Suprapubic skin (tissue), 4 donors: ENCODE data around the gene CYBC1. TPM values are rescaled to one million over a fixed set of nuclear protein-coding genes. Genes with fewer than 3 reads are reported as not detected.
"Not testable (repeated sequence)": the region's sequence is repeated elsewhere in the genome, so short reads cannot be mapped to it uniquely, and the experiment has no call there.

Source experiments
- DNase-seq, 2 donors: peaks; one replicate each; pipeline ENCODE4 v3.0.0-alpha.2; 2019; ENCODE audit warnings: low spot score in 2 of 2
- H3K27ac ChIP-seq: fragments of 200-600 bp; sonication (generic); one replicate; pipeline ENCODE4 v1.5.1; 2019
- H3K27me3 ChIP-seq: fragments of 200-600 bp; sonication (generic); one replicate; pipeline ENCODE4 v1.5.1; 2019
- H3K36me3 ChIP-seq: fragments of 200-600 bp; sonication (generic); one replicate; pipeline ENCODE4 v1.5.1; 2019
- H3K4me1 ChIP-seq: fragments of 200-600 bp; sonication (generic); one replicate; pipeline ENCODE4 v1.5.1; 2019
- H3K4me3 ChIP-seq: fragments of 200-600 bp; sonication (generic); one replicate; pipeline ENCODE4 v1.5.1; 2019; ENCODE audit warnings: mild to moderate bottlenecking
- H3K9me3 ChIP-seq: fragments of 200-600 bp; sonication (generic); one replicate; pipeline ENCODE4 v1.5.1; 2019
- EP300 ChIP-seq: sonication (generic); formaldehyde crosslinking; IDR thresholded peaks from one replicate; pipeline ENCODE4 v1.6.1; 2017; ENCODE audit warnings: antibody characterized with exemption
- POLR2A ChIP-seq, 2 donors: fragments of 450-650 bp; IDR thresholded peaks; one replicate each; pipeline ENCODE4 v1.6.1; 2017; ENCODE audit warnings: antibody characterized with exemption in 2 of 2, mild to moderate bottlenecking in 2 of 2, moderate library complexity in 2 of 2
- POLR2AphosphoS5 ChIP-seq, 3 donors: sonication (generic); formaldehyde crosslinking; IDR thresholded peaks; one replicate each; pipeline ENCODE4 v1.6.1; 2017; ENCODE audit warnings: antibody characterized with exemption in 3 of 3
- WGBS: methylation state at CpG from one replicate; pipeline ENCODE4 v1.1.5; 2018; 5-methylcytosine and 5-hydroxymethylcytosine counted together
- total RNA-seq, 4 donors: library from RNA; depleted of rRNA; stranded (reverse); fragments of >200 nt; gene quantifications; one replicate each; pipeline ENCODE4 v1.1.0, GENCODE V29; 2016
- TF ChIP-seq, protein P1 (sequence below), 2 donors: fragments of 200-600 bp in 1 of 2; fragments of 450-650 bp in 1 of 2; sonication (generic) in 1 of 2; IDR thresholded peaks; one replicate each; pipeline ENCODE4 v1.5.1; 2016 to 2019; ENCODE audit warnings: antibody characterized with exemption in 2 of 2, mild to moderate bottlenecking in 1 of 2, moderate library complexity in 1 of 2

CYBC1 gene
- total RNA-seq, 4 donors from 2014 or later = 36.4 to 53.1 (median 45.6) TPM

DNA sequence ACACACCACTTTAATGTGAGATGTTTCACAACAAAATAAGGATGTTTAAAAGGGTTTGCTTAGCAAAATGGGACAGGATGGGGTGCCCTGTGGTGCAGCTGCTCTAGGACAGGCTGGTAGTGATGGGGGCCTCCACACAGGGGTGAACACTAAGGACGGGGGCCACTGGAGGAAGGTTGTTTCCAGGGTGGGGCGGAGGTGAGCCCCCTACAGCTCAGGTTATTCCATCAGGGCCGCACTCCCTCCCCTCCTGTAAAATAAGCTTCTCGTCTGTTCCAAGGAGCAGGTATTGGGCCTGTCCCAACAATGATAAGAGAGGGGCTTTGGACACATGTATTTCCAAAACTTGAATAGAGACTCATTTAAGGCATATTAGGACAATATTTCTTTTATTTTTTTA, 34.3 kb downstream of the CYBC1 start:
- DNase-seq = no peak
- H3K27ac ChIP-seq = no peak overlapping the region
- no peaks in the 10 kb centered on the region for H3K27me3 ChIP-seq
- no peak overlapping the region for H3K4me3 ChIP-seq
- 91% methylated on average over 4 of the region's 4 CpGs for WGBS
- peaks cover 32% of the 10 kb centered on the region for H3K4me1 ChIP-seq
- no peaks in the 10 kb centered on the region for H3K9me3 ChIP-seq
- H3K36me3 ChIP-seq = peaks cover 8% of the 10 kb centered on the region
- TF ChIP-seq POLR2AphosphoS5 (IDR thresholded peaks at IDR 0.05) = no peak
- no peak for TF ChIP-seq EP300
- TF ChIP-seq POLR2A (IDR thresholded peaks at IDR 0.05) = no peak
- TF ChIP-seq, protein P1, sequence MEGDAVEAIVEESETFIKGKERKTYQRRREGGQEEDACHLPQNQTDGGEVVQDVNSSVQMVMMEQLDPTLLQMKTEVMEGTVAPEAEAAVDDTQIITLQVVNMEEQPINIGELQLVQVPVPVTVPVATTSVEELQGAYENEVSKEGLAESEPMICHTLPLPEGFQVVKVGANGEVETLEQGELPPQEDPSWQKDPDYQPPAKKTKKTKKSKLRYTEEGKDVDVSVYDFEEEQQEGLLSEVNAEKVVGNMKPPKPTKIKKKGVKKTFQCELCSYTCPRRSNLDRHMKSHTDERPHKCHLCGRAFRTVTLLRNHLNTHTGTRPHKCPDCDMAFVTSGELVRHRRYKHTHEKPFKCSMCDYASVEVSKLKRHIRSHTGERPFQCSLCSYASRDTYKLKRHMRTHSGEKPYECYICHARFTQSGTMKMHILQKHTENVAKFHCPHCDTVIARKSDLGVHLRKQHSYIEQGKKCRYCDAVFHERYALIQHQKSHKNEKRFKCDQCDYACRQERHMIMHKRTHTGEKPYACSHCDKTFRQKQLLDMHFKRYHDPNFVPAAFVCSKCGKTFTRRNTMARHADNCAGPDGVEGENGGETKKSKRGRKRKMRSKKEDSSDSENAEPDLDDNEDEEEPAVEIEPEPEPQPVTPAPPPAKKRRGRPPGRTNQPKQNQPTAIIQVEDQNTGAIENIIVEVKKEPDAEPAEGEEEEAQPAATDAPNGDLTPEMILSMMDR (IDR thresholded peaks at IDR 0.05) = no peak

DNA sequence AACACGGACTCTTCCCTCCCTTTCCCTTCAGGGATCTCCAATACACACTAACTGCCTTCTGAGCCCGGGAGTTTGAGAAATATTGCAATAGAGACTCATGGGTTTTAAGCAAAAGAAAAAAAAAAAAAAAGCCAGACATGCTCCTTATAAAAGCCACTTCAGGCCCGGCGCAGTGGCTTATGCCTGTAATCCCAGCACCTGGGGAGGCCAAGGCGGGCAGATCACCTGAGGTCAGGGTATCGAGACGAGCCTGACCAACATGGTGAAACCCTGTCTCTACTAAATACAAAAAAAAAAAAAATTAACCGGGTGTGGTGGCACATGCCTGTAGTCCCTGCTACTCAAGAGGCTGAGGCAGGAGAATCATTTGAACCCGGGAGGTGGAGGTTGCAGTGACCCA, 34.8 kb downstream of the CYBC1 start:
- no peaks in the 10 kb centered on the region for H3K27me3 ChIP-seq
- peaks cover 32% of the 10 kb centered on the region for H3K4me1 ChIP-seq
- TF ChIP-seq EP300 = no peak
- no peak for TF ChIP-seq POLR2AphosphoS5 (IDR thresholded peaks at IDR 0.05)
- TF ChIP-seq, protein P1 (IDR thresholded peaks at IDR 0.05) = no peak
- TF ChIP-seq POLR2A (IDR thresholded peaks at IDR 0.05) = no peak
- H3K27ac ChIP-seq = no peak overlapping the region
- H3K36me3 ChIP-seq = peaks cover 6% of the 10 kb centered on the region
- DNase-seq = no peak
- no peak overlapping the region for H3K4me3 ChIP-seq
- WGBS = 94% methylated on average over 9 of the region's 9 CpGs
- no peaks in the 10 kb centered on the region for H3K9me3 ChIP-seq

DNA sequence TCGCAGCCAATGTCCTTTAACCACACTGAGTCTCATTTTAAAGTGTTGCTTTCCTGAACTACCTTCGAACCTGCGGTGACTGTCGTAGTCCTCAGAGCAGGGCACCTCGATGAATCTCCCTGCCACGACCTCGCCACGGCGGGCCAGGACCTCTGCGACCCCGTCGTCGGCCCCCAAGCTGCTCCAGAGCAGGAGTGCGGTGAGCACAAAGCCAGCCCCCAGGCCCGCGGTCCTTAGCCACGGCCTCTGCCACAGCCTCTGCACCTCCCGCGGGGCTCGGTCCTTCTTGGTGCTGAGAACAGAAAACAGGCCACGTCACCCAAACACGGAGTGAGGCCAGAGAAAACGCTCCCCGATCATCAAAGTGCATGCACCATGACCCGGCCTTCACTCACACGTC, 35.2 kb downstream of the CYBC1 start:
- TF ChIP-seq POLR2AphosphoS5 (IDR thresholded peaks at IDR 0.05) (no peak), POLR2A (IDR thresholded peaks at IDR 0.05) (no peak), EP300 (no peak)
- TF ChIP-seq, protein P1 (IDR thresholded peaks at IDR 0.05) = no peak
- no peak overlapping the region for H3K4me3 ChIP-seq
- 95% methylated on average over 21 of the region's 26 CpGs for WGBS
- no peaks in the 10 kb centered on the region for H3K9me3 ChIP-seq
- H3K36me3 ChIP-seq = peaks cover 5% of the 10 kb centered on the region
- no peaks in the 10 kb centered on the region for H3K27me3 ChIP-seq
- H3K27ac ChIP-seq = no peak overlapping the region
- H3K4me1 ChIP-seq = peaks cover 32% of the 10 kb centered on the region
- DNase-seq = no peak

DNA sequence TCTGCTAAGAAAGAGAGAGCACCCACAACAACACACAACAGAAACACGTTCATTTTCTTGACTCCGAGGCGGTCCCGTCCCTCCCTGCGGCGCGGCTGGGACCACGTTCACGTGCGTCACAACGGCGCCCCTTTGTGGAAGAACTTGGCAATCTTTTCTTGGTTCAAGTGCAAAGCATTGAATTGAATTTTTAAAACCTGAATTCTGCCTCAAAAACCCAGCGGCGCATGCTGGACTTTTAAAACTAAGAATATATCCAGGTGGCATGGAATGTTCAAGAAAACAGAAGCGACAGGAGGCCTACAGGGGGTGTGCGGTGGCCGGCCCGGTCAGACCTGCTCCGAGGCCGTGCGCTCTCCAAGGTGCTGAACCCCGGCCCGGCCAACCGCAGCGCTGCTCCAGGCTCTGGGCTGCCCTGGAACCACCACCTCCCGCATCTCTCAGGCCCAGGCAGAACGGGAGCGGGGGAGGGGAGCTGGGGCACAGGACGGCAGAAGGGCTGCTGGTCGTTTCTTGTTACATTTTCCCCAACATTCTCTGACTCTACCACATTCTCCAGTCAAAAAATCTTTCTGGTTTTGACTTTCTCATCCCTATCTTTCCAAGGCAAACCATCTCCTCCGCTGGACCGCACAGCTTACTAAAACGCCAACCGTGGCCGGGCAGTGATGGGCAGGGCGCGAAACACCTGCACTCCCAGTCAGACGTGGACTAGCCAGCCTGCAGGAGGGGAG, 35.8 kb downstream of the CYBC1 start:
- TF ChIP-seq, protein P1 (IDR thresholded peaks at IDR 0.05) = peak; percentile 52 to 56
- TF ChIP-seq POLR2A (IDR thresholded peaks at IDR 0.05) = no peak
- TF ChIP-seq POLR2AphosphoS5 (IDR thresholded peaks at IDR 0.05) = no peak
- Histone ChIP-seq H3K9me3 (no peaks in the 10 kb centered on the region), H3K36me3 (peaks cover 5% of the 10 kb centered on the region), H3K27ac (no peak overlapping the region), H3K4me3 (no peak overlapping the region), H3K4me1 (peaks cover 31% of the 10 kb centered on the region), H3K27me3 (no peaks in the 10 kb centered on the region)
- 28% methylated on average over 37 of the region's 38 CpGs for WGBS
- no peak for DNase-seq

DNA sequence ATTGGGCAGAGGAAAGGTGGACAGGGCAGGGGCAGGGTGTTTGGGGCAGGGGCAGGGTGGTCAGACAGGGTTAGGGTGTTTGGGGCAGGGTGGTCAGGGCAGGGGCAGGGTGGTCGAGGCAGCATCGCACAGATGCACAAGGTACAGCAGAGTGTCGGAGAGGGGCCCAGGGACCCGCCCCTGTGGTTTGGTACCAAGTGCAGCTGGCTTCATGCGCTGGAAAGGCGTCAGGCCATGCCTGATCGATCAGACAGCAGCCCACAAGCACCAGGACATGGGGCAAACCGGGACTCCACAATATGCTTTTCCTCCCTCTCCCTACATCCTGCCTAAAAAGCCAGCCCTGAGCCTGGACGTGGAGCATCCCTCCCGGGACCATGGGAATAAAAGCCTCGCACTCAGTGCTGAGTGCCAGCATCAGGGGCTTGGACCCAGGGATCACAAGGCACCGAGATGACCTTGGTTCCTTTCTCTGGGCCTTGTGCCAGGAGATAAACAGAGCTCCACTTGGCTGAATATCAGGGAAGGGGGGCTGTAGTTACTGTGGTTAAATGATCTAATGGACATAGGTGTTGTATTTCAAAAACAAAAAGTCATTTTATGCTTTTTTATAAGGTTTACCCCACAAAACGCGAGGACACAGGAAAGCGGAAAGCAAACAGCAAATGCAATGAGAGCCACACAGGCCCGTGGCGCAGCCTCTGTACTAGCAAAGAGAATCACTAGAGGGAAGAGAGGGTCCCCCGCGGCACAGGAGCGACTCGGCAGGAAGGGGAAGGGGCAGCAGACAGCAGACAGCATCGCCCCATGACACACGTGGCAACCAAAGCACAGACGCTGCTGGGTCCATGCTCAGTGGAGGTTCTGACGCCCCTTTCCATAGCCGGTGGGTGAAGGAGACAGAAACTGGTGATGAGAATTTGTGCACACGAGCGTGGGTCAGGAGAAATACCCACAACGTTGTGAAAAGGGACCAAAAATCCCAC, 37.7 kb downstream of the CYBC1 start:
- TF ChIP-seq POLR2A (IDR thresholded peaks at IDR 0.05) (no peak), POLR2AphosphoS5 (IDR thresholded peaks at IDR 0.05) (no peak), EP300 (no peak)
- TF ChIP-seq, protein P1 (IDR thresholded peaks at IDR 0.05) = no peak

DNA sequence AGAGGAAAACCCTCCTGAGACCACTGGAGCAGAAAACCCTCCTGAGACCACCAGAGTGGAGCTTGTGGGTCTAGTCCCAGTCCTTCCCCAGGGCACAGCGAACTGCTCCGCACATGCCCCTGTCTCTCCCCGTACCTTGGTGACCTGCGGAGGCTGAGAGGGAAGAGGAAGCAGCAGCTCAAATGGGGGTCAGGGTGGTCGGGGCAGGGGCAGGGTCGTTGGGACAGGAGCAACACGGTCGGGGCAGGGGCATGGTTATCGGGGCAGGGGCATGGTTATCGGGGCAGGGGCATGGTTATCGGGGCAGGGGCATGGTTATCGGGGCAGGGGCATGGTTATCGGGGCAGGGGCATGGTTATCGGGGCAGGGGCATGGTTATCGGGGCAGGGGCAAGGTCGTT, 38.5 kb downstream of the CYBC1 start:
- not testable (repeated sequence) for H3K27ac ChIP-seq

More for the DNA sequence above, 37.7 kb downstream of the CYBC1 start:
- Histone ChIP-seq H3K36me3 (peaks cover 10% of the 10 kb centered on the region), H3K9me3 (no peaks in the 10 kb centered on the region), H3K4me3 (no peak overlapping the region), H3K4me1 (peaks cover 17% of the 10 kb centered on the region), H3K27ac (no peak overlapping the region), H3K27me3 (no peaks in the 10 kb centered on the region)
- DNase-seq = no peak
- 89% methylated on average over 28 of the region's 29 CpGs for WGBS

More for the DNA sequence above, 38.5 kb downstream of the CYBC1 start:
- not testable (repeated sequence) for H3K9me3 ChIP-seq, DNase-seq, H3K27me3 ChIP-seq, H3K4me3 ChIP-seq
- Histone ChIP-seq H3K4me1 (peaks cover 10% of the 10 kb centered on the region), H3K36me3 (peaks cover 10% of the 10 kb centered on the region)
- 92% methylated on average over 15 of the region's 16 CpGs for WGBS
